Upper lobe of left lung (tissue), 6 donors: ENCODE measurements around the gene MAGEB3. TPM values are rescaled to one million over a fixed set of nuclear protein-coding genes. Genes with fewer than 3 reads are reported as not detected.
A peak's percentile ranks its signal among the peaks of the same experiment; 100 is the strongest.

ENCODE experiments used
- ATAC-seq, 2 donors: fragments of 200-7000 bp; cut with Tn5 transposase; one replicate each; pipeline ENCODE4 v1.9.1; 2022; ENCODE audit warnings: mild to moderate bottlenecking in 2 of 2, moderate library complexity in 2 of 2; ENCODE audit not compliant: low FRiP score in 2 of 2
- DNase-seq, 2 donors: peaks; one replicate each; pipeline ENCODE4 v3.0.0-alpha.2; 2019 to 2020
- H3K27ac ChIP-seq, 4 donors: fragments of 200-600 bp; sonication (generic); one replicate each; pipeline ENCODE4 v1.5.1; 2016 to 2019
- H3K27me3 ChIP-seq, 4 donors: fragments of 200-600 bp; sonication (generic); one replicate each; pipeline ENCODE4 v1.5.1; 2017 to 2019
- H3K36me3 ChIP-seq, 4 donors: fragments of 200-600 bp; sonication (generic); one replicate each; pipeline ENCODE4 v1.5.1; 2016 to 2019
- H3K4me1 ChIP-seq, 4 donors: fragments of 200-600 bp; sonication (generic); one replicate each; pipeline ENCODE4 v1.5.1; 2018 to 2019
- H3K4me3 ChIP-seq, 4 donors: fragments of 200-600 bp; sonication (generic); one replicate each; pipeline ENCODE4 v1.5.1; 2017 to 2019; ENCODE audit warnings: mild to moderate bottlenecking in 2 of 4, moderate library complexity in 1 of 4
- H3K9me3 ChIP-seq, 4 donors: fragments of 200-600 bp; sonication (generic); one replicate each; pipeline ENCODE4 v1.5.1; 2018 to 2019
- CTCF ChIP-seq, 6 experiments: fragments of 450-650 bp in 4 of 6; fragments of 200-600 bp in 2 of 6; sonication (generic) in 2 of 6; IDR thresholded peaks; one replicate each; pipeline ENCODE4 v1.5.1; 2016 to 2019; ENCODE audit warnings: antibody characterized with exemption in 6 of 6
- EP300 ChIP-seq, 4 donors: sonication (generic); formaldehyde crosslinking; IDR thresholded peaks; one replicate each; pipeline ENCODE4 v1.5.1; 2017; ENCODE audit warnings: antibody characterized with exemption in 4 of 4, control low read depth in 2 of 4
- POLR2A ChIP-seq, 4 donors: fragments of 450-650 bp; IDR thresholded peaks; one replicate each; pipeline ENCODE4 v1.5.1; 2016 to 2017; ENCODE audit warnings: antibody characterized with exemption in 4 of 4, mild to moderate bottlenecking in 2 of 4
- POLR2AphosphoS5 ChIP-seq, 2 donors: sonication (generic); formaldehyde crosslinking; IDR thresholded peaks; one replicate each; pipeline ENCODE4 v1.5.1; 2017; ENCODE audit warnings: antibody characterized with exemption in 2 of 2
- WGBS, 2 donors: methylation state at CpG; one replicate each; pipeline ENCODE4 v1.1.5; 2017 to 2018; 5-methylcytosine and 5-hydroxymethylcytosine counted together
- total RNA-seq, 6 donors: library from RNA; depleted of rRNA in 4 of 6; stranded (reverse); fragments of >200 nt in 4 of 6; gene quantifications; one replicate each; pipeline versions ENCODE4 v1.1.0 to v1.2.1, GENCODE V29; 2016 to 2021
- donor health status: DM: no; HTN: no; CAD: no; lungs with moderate emphysema.
- donor health status: DM: no; HTN: yes; CAD: no; lungs with severe emphysema.

MAGEB3 gene
- total RNA-seq, 6 donors from 2014 or later: not detected

GRCh38 chrX:30196322-30196721 is 34.1 kb upstream of the MAGEB3 start:
- no peaks in the 10 kb centered on the region for H3K27me3 ChIP-seq

GRCh38 chrX:30212172-30212571 is 18.3 kb upstream of the MAGEB3 start:
- DNase-seq: no peak
- Histone ChIP-seq H3K36me3 (no peaks in the 10 kb centered on the region), H3K27me3 (no peaks in the 10 kb centered on the region), H3K4me1 (no peaks in the 10 kb centered on the region), H3K27ac (no peak overlapping the region), H3K9me3 (no peaks in the 10 kb centered on the region), H3K4me3 (no peak overlapping the region)
- TF ChIP-seq POLR2A (IDR thresholded peaks at IDR 0.05) (no peak), CTCF (IDR thresholded peaks at IDR 0.05) (no peak), EP300 (IDR thresholded peaks at IDR 0.05) (no peak), POLR2AphosphoS5 (IDR thresholded peaks at IDR 0.05) (no peak)
- WGBS, 2 donors: 74 to 91% methylated on average over 2 of the region's 2 CpGs
- no peak for ATAC-seq

More at GRCh38 chrX:30196322-30196721, 34.1 kb upstream of the MAGEB3 start:
- TF ChIP-seq CTCF (IDR thresholded peaks at IDR 0.05) (no peak), EP300 (IDR thresholded peaks at IDR 0.05) (no peak), POLR2AphosphoS5 (IDR thresholded peaks at IDR 0.05) (no peak), POLR2A (IDR thresholded peaks at IDR 0.05) (no peak)
- no peak for DNase-seq
- Histone ChIP-seq H3K9me3 (no peaks in the 10 kb centered on the region), H3K27ac (no peak overlapping the region), H3K4me1 (no peaks in the 10 kb centered on the region), H3K4me3 (no peak overlapping the region), H3K36me3 (no peaks in the 10 kb centered on the region)
- 0 to 14% methylated on average over 1 of the region's 1 CpG for whole genome bisulfite sequencing, 2 donors
- no peak for ATAC-seq

GRCh38 chrX:30215357-30215843 is 15.1 kb upstream of the MAGEB3 start, which contains the start of gene MAGEB2:
Gene MAGEB2, plus strand, starts transcription at chrX:30215563. Its CDS starts 3,018 bp downstream, at chrX:30218581.
- Histone ChIP-seq H3K4me3 (no peak within 1 kb of the TSS), H3K27me3 (no peaks in the 10 kb centered on the region), H3K27ac (no peak within 1 kb of the TSS), H3K36me3 (no peaks in the 10 kb centered on the region), H3K9me3 (no peaks in the 10 kb centered on the region), H3K4me1 (no peaks in the 10 kb centered on the region)
- 85 to 93% methylated on average over 22 to 29 of the region's 29 CpGs for WGBS, 2 donors
- TF ChIP-seq POLR2AphosphoS5 (IDR thresholded peaks at IDR 0.05) (no peak), CTCF (IDR thresholded peaks at IDR 0.05) (no peak), POLR2A (IDR thresholded peaks at IDR 0.05) (no peak), EP300 (IDR thresholded peaks at IDR 0.05) (no peak)
- DNase-seq (peak in 1 of 2 donors; percentile 34), ATAC-seq (no peak)

- DNase-seq (no peak), ATAC-seq (no peak)
- Histone ChIP-seq H3K27me3 (no peaks in the 10 kb centered on the region), H3K4me1 (no peaks in the 10 kb centered on the region), H3K4me3 (no peak overlapping the region), H3K36me3 (no peaks in the 10 kb centered on the region), H3K27ac (no peak overlapping the region), H3K9me3 (no peaks in the 10 kb centered on the region)
- TF ChIP-seq POLR2AphosphoS5 (IDR thresholded peaks at IDR 0.05): no peak
- no peak for TF ChIP-seq EP300 (IDR thresholded peaks at IDR 0.05)
- no peak for TF ChIP-seq POLR2A (IDR thresholded peaks at IDR 0.05)
- TF ChIP-seq CTCF (IDR thresholded peaks at IDR 0.05): no peak
- WGBS, 2 donors: 33 to 59% methylated on average over 1 of the region's 1 CpG
These were observed 13.0 kb upstream of the MAGEB3 start for GRCh38 chrX:30217465-30217864.

- no peak for ATAC-seq
These were observed 11.1 kb upstream of the MAGEB3 start for GRCh38 chrX:30219372-30219771.

More at GRCh38 chrX:30219372-30219771, 11.1 kb upstream of the MAGEB3 start:
- TF ChIP-seq EP300 (IDR thresholded peaks at IDR 0.05): no peak
- TF ChIP-seq POLR2A (IDR thresholded peaks at IDR 0.05): no peak
- no peak for TF ChIP-seq CTCF (IDR thresholded peaks at IDR 0.05)
- TF ChIP-seq POLR2AphosphoS5 (IDR thresholded peaks at IDR 0.05): no peak
- H3K27me3 ChIP-seq: no peaks in the 10 kb centered on the region
- H3K4me3 ChIP-seq: no peak overlapping the region
- no peaks in the 10 kb centered on the region for H3K36me3 ChIP-seq
- DNase-seq: no peak
- 71 to 84% methylated on average over 4 of the region's 4 CpGs for WGBS, 2 donors
- H3K9me3 ChIP-seq: no peaks in the 10 kb centered on the region
- no peaks in the 10 kb centered on the region for H3K4me1 ChIP-seq
- no peak overlapping the region for H3K27ac ChIP-seq
